Right cardiac atrium (tissue), 5 donors: ENCODE measurements around the gene ZNF723. TPM values are rescaled to one million over a fixed set of nuclear protein-coding genes. Genes with fewer than 3 reads are reported as not detected.
"Not testable (repeated sequence)": the region's sequence is repeated elsewhere in the genome, so short reads cannot be mapped to it uniquely, and the experiment has no call there.

Experiments
- ATAC-seq, 2 donors: fragments of 200-7000 bp; cut with Tn5 transposase; one replicate each; pipeline versions ENCODE4 v1.8.0 to v1.9.1; 2020; ENCODE audit warnings: moderate library complexity in 2 of 2, mild to moderate bottlenecking in 1 of 2
- DNase-seq, 3 donors: peaks; one replicate each; pipeline ENCODE4 v3.0.0-alpha.2; 2020
- H3K27ac ChIP-seq: one replicate; pipeline ENCODE4 v1.5.1; 2013; ENCODE audit warnings: mild to moderate bottlenecking, low read length, control low read depth, moderate library complexity
- H3K27me3 ChIP-seq: one replicate; pipeline ENCODE4 v1.6.1; 2013; ENCODE audit not compliant: control insufficient read depth, insufficient read depth
- H3K4me1 ChIP-seq: one replicate; pipeline ENCODE4 v1.6.1; 2013; ENCODE audit warnings: low read length; ENCODE audit not compliant: control insufficient read depth, insufficient read depth
- H3K4me3 ChIP-seq: one replicate; pipeline ENCODE4 v1.5.1; 2013; ENCODE audit warnings: low read length, control low read depth
- H3K9me3 ChIP-seq: one replicate; pipeline ENCODE4 v1.6.1; 2013; ENCODE audit warnings: low read length; ENCODE audit not compliant: control insufficient read depth
- whole genome bisulfite sequencing: extraction: QIAGEN DNeasy Blood & Tissue Kit; methylation state at CpG from one replicate; pipeline ENCODE4 v1.1.7; 2013; 5-methylcytosine and 5-hydroxymethylcytosine counted together
- intact Hi-C, 4 donors: fragments of 100-400 bp; cut with DNase I; formaldehyde crosslinking; loops; one replicate each; pipeline versions ENCODE4 v1.11.0 to v1.14.0; 2022 to 2023
- long read RNA-seq, 4 donors: library from polyadenylated mRNA; unstranded; transcript quantifications; one replicate each; pipeline ENCODE4 v2.0.0, GENCODE V29; 2020 to 2021
- polyA plus RNA-seq: library from polyadenylated mRNA; stranded (reverse); fragments of 200-250 nt; gene quantifications from one replicate; pipeline ENCODE4 v1.2.3, GENCODE V29; 2013
- total RNA-seq, 4 donors: library from RNA; stranded (reverse); fragmentation: NEBNext Ultra II Directional; extraction: Animal tissue kit (Norgen Biotek cat#: 25700); gene quantifications; one replicate each; pipeline ENCODE4 v1.2.1, GENCODE V29; 2021
- donor health status: healthy with polysubstance abuse.
- donor health status: DM: no; HTN: yes; CAD: no.
- donor health status: DM: no; HTN: no; CAD: no.
- donor health status: DM: no; HTN: yes; CAD: no; lungs with severe emphysema.
- donor health status: DM: yes; HTN: yes; CAD: no.

ZNF723 gene
- not detected for total RNA-seq
- polyA plus RNA-seq, result not detected
- long read RNA-seq, donor 1, result 0 reads
- long read RNA-seq, donor 2, result 0 reads
- long read RNA-seq, donor 3, result 0 reads
- long read RNA-seq, donor 4, result 0 reads

DNA sequence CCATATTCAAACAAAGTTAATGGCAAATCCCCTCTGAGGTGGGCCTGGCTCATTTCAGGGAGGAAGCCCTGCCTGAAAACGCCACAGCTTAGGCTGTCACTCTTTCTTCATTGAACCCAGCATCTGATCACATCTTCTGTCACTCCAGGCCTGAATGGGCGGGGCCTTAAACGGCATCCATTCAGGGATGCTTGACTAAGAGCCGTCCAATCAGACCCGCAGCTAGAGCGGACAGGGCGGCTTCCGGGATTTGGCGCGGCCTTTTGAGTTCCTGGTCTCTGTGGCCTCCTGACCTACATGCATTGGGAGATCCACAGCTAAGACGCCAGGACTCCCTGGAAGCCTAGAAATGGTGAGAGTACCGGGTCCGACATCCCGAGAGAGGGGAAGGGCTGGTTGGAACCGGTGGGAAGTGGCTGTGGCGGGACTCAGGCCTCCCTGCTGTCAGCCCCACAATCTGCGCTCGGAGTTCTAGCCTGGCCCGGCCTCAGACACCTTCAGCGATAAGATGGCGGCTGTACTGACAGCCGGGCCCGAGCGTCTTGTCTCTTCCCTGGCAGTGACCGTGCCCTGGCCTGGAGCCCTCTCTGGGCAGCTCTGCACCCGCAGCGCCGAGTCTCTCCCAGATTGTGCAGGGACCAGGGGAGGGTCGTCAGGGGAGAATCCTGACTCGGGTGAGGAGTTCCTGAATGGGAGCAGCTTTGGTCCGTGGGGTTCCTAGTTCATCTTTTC lies at the start of gene ZNF723:
ZNF723 (plus strand) TSS at position 261 of the 732 bp plus-strand sequence; CDS start at position 350, 89 bp downstream.
- no peaks in the 10 kb centered on the region for H3K27me3 ChIP-seq
- H3K9me3 ChIP-seq, result no peaks in the 10 kb centered on the region
- DNase-seq (peak in 1 of 3 donors; percentile 17), ATAC-seq (peak in 1 of 2 donors; percentile 73)
- H3K4me1 ChIP-seq, result no peaks in the 10 kb centered on the region
- intact Hi-C loops, result no loop called here
- no peak within 1 kb of the TSS for H3K27ac ChIP-seq
- 15% methylated on average over 31 of the region's 31 CpGs for WGBS
- H3K4me3 ChIP-seq, result no peak within 1 kb of the TSS

DNA sequence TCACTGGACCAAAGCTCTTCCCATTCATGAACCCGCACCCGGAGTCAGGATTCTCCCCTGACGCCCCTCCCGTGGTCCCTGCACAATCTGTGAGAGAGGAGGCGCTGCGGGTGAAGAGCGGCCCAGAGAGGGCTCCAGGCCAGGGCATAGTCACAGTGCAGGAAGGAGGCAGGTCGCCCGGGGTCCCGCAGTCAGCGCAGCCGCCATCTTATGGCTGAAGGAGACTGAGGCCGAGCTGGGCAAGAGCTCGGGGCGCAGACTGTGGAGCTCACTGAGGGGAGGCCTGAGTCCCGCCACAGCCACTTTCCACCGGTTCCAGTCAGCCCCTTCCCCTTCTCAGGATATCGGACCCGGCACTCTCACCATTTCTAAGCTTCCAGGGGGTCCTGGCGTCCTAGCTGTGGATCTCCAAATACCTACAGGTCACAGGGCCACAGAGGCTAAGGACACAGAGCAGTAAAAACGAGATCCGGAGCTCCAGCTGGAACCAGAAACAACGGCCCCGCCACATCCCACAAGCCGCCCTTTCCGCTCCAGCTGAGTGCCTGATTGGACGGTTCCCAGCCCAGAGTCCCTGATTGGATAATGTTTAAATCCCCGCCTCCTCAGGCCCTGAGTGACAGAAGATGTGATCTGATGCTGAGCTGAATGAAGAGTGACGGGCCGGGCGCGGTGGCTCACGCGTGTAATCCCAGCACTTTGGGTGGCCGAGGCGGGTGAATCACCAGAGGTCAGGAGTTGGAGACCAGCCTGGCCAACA lies 48.3 kb upstream of the ZNF723 start, which contains the start of gene ZNF99:
ZNF99 (minus strand) TSS at position 501 of the 760 bp plus-strand sequence; CDS start at position 366, 135 bp downstream.
- H3K4me3 ChIP-seq, result peak within 1 kb of the TSS; percentile 43
- ATAC-seq, result peak; percentile 99 to 100
- H3K27me3 ChIP-seq, result no peaks in the 10 kb centered on the region
- no peaks in the 10 kb centered on the region for H3K4me1 ChIP-seq
- H3K27ac ChIP-seq, result no peak within 1 kb of the TSS
- intact Hi-C loops, result no loop called here
- H3K9me3 ChIP-seq, result no peaks in the 10 kb centered on the region
- WGBS, result 5% methylated on average over 36 of the region's 36 CpGs
- DNase-seq, result peak; percentile 83 to 90 (median 89)

GRCh38 chr19:22792863-22793262 lies 39.2 kb upstream of the ZNF723 start:
- 92% methylated on average over 4 of the region's 4 CpGs for WGBS
- not testable (repeated sequence) for H3K4me1 ChIP-seq, H3K27ac ChIP-seq

DNA sequence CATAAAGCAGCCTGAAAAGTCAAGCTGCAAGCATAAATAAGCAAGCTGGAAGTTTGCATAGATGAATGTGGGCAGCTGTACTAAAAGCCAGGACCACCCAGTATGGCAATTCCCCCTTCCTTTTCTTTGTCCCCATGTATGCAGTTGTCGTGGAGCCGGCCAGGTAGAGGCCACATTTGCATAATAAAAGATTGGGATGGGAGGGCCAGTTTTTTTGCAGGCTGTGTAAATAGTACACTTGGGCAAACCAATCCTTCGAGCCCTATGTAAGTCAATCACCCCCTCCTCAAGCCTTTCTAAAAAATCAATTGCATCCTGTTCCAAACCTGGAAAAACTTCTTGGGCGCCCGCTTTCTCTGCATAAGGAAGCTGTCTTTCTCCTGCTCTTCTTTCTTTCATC lies 35.1 kb upstream of the ZNF723 start:
- no peaks in the 10 kb centered on the region for H3K4me1 ChIP-seq
- no peak overlapping the region for H3K27ac ChIP-seq
- no peak for DNase-seq
- 36% methylated on average over 5 of the region's 5 CpGs for WGBS
- H3K9me3 ChIP-seq, result peaks cover 1% of the 10 kb centered on the region
- intact Hi-C loops, result no loop called here
- ATAC-seq, result no peak
- no peak overlapping the region for H3K4me3 ChIP-seq
- H3K27me3 ChIP-seq, result no peaks in the 10 kb centered on the region

More at GRCh38 chr19:22792863-22793262, 39.2 kb upstream of the ZNF723 start:
- ATAC-seq, H3K27me3 ChIP-seq, intact Hi-C loops, DNase-seq, H3K4me3 ChIP-seq, H3K9me3 ChIP-seq: not testable (repeated sequence)

GRCh38 chr19:22806418-22806817 lies 25.7 kb upstream of the ZNF723 start:
- no peak overlapping the region for H3K27ac ChIP-seq
- 23% methylated on average over 11 of the region's 11 CpGs for WGBS
- ATAC-seq (no peak), DNase-seq (no peak)
- no peaks in the 10 kb centered on the region for H3K27me3 ChIP-seq
- no peak overlapping the region for H3K4me3 ChIP-seq
- H3K4me1 ChIP-seq, result no peaks in the 10 kb centered on the region
- intact Hi-C loops, result no loop called here
- H3K9me3 ChIP-seq, result no peaks in the 10 kb centered on the region

DNA sequence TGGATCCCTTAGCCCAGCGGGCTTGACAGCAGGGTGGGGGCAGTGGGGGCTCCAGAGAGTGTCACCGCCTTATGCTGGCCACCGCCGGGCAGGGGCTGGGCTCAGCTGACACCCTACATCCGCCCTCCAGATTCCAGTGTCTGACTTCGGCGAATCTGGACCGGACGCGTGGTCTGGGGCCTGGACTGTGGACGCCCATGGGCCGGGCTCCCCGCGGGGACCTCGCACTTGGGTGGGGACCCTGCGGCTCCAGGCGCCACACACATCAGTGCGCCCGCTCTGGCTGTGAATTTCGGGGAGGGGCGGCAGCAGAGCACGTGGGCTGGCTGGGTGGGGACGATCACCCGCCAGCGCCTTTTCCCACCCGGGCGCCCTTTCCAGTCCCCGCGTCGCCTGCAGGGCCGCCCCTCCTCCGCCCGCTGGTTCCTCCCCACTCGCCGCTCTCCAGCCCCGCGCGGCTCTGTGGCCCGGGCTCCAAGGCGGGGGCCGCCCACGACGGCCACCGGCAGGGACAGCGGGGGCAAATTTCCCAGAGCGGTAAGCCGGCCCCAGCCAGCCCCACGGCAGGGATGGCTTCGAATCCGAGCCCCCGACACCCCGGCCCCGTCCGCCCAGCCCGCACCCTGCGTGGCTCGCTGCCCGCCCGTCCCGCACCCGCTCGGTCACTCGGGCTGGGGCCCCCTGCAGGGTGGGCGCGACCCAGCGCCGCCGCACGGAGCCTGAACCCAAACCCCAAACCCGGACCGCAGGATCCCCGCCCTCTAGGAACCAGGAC lies 24.8 kb upstream of the ZNF723 start:
- intact Hi-C loops, result no loop called here
- Histone ChIP-seq H3K4me1 (no peaks in the 10 kb centered on the region), H3K27ac (no peak overlapping the region)

GRCh38 chr19:22814124-22814523 lies 18.0 kb upstream of the ZNF723 start:
- Histone ChIP-seq H3K4me1 (no peaks in the 10 kb centered on the region), H3K27me3 (no peaks in the 10 kb centered on the region), H3K4me3 (no peak overlapping the region), H3K9me3 (peaks cover 3% of the 10 kb centered on the region), H3K27ac (no peak overlapping the region)
- no peak for DNase-seq
- WGBS, result 65% methylated on average over 2 of the region's 2 CpGs
- intact Hi-C loops, result no loop called here
- no peak for ATAC-seq

More for the DNA sequence above, 24.8 kb upstream of the ZNF723 start:
- 4% methylated on average over 72 of the region's 72 CpGs for WGBS
- no peak overlapping the region for H3K4me3 ChIP-seq
- ATAC-seq (peak; percentile 55 to 93), DNase-seq (peak; percentile 42 to 52 (median 43))
- no peaks in the 10 kb centered on the region for H3K9me3 ChIP-seq
- H3K27me3 ChIP-seq, result no peaks in the 10 kb centered on the region

DNA sequence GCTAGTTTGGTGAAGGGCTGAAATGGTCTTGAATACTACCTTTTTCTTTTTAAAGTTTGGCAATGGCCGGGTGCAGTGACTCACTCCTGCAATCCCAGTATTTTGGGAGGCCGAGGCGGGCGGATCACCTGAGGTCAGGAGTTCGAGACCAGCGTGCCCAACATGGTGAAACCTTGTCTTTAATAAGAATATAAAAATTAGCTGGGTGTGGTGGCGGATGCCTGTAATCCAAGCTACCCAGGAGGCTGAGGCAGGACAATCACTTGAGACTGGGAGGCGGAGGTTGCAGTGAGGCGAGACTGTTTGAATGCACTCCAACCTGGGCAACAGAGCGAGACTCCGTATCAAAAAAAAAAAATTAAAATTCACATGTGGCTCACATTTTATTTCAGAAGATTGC lies 880 bp upstream of the ZNF723 start:
- intact Hi-C loops, result no loop called here
- Histone ChIP-seq H3K4me1 (no peaks in the 10 kb centered on the region), H3K27me3 (no peaks in the 10 kb centered on the region), H3K4me3 (no peak overlapping the region), H3K9me3 (no peaks in the 10 kb centered on the region), H3K27ac (no peak overlapping the region)
- ATAC-seq (no peak), DNase-seq (no peak)
- 92% methylated on average over 11 of the region's 11 CpGs for WGBS

DNA sequence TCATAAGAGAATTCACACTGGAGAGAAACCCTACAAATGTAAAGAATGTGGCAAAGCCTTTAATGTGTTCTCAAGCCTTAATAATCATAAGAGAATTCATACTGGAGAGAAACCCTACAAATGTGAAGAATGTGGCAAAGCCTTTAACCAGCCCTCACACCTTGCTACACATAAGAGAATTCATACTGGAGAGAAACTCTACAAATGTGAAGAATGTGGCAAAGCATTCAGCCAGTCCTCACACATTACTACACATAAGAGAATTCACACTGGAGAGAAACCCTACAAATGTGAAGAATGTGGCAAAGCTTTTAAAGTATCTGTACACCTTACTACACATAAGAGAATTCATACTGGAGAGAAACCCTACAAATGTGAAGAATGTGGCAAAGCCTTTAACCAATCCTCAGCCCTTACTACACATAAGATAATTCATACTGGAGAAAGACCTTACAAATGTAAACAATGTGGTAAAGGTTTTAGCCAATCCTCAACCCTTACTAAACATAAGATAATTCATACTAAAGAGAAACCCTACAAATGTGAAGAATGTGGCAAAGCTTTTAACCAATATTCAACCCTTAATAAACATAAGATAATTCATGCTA lies 25.7 kb downstream of the ZNF723 start:
- H3K27me3 ChIP-seq, intact Hi-C loops, DNase-seq, H3K27ac ChIP-seq, H3K9me3 ChIP-seq, H3K4me1 ChIP-seq, H3K4me3 ChIP-seq, ATAC-seq: not testable (repeated sequence)

- ATAC-seq, result peak; percentile 63 to 78
- WGBS, result 1% methylated on average over 3 of the region's 3 CpGs
These were observed 50.7 kb downstream of the ZNF723 start for GRCh38 chr19:22882797-22883196.

More at GRCh38 chr19:22882797-22883196, 50.7 kb downstream of the ZNF723 start:
- no peak for DNase-seq
- intact Hi-C loops, result no loop called here
- no peaks in the 10 kb centered on the region for H3K27me3 ChIP-seq
- no peaks in the 10 kb centered on the region for H3K9me3 ChIP-seq
- no peak overlapping the region for H3K4me3 ChIP-seq
- H3K4me1 ChIP-seq, result no peaks in the 10 kb centered on the region
- H3K27ac ChIP-seq, result no peak overlapping the region
